Stimulated activated CD4-positive, alpha-beta T cell treated with anti-CD3 and anti-CD28 coated beads, Interleukin-2, amount 100 ng/mL, for 4 hours (primary cell): ENCODE measurements around the gene LAPTM5.

Source experiments
- DNase-seq: peaks from one replicate; pipeline ENCODE4 v3.0.0-alpha.2; 2020; ENCODE audit warnings: low read depth

LAPTM5 gene

DNA sequence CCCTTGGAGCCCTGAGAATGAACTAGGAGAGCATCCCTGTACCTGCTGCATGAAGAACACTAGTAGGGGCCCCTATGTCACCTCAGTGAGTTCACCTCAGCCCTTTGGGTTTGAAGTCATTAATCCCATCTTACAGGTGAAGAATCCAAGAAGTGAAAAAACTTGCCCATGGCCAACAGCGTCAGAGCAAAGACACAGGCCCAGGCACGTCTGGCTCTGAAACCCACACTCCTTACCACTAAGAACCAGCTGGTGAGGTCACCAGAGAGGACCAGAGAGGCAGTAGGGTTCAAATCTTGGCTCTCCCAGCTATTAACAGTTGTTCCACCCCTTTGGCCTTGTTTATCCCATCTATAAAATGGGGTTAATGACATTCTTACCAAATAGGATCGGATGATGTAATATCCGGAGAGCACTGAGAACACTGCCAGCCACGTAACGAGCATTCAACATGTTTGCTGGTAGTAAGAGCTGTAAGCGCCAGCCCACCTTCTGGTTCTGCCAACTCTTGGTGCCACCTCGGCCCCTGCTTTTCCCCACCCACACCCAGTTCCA lies 43.0 kb downstream of the LAPTM5 start:
- DNase-seq, result no peak

DNA sequence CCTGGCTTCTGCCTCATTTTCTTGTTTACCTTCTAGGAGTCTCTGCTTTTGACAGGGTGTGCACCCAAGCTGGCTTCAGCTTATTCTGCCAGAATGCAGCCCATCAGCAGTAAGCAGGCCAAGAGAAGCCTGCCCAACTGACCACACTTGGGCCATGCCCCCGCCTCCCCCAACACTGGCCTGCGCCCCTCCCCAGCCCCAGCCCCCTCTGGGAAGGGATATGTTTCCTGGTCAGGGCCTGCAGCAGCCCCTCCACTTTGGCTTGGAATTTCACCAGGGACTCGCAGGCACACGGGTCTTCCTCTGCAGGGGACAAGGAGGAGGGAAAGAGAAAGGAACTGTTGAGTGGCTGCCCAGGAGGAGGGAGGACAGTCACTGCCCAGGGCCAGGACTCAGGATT lies 43.5 kb downstream of the LAPTM5 start:
- DNase-seq, result no peak

DNA sequence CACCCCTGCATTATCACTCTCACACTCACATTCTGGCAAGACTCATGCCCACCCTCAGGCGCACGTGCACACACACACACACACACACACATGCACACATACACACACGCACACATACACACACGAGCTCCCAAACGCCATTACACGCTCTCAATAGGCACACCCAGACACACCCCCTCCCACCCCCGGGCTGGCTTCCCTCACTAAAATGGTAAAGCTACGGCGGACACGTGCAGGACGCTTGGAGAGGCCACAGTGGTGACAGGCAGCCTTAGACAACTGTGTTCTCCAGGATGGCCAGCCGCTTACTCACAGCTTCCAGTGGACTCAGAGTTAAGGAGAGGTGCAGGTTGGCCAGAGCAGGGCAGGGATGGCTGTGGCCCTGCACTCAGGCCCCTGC lies 44.3 kb downstream of the LAPTM5 start:
- no peak for DNase-seq

DNA sequence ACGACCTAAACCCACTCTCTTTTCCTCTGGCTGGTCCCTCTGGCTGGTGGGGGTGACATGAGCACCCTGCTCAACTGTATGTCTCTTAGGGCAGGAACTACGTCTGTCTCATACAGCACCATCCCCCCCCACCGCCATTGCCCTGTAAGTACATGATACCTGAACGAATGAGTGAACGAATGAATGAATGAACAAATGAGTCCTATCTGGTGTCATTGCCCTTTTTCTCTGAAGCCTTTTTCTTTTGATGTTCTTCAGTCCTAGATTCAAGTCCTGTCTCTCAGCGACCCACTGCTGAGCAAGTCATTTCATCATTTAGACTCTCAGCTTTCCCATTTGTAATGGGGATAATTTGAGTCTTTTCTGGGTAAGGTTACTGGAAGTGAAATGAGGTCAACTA lies 45.0 kb downstream of the LAPTM5 start:
- DNase-seq, result no peak

DNA sequence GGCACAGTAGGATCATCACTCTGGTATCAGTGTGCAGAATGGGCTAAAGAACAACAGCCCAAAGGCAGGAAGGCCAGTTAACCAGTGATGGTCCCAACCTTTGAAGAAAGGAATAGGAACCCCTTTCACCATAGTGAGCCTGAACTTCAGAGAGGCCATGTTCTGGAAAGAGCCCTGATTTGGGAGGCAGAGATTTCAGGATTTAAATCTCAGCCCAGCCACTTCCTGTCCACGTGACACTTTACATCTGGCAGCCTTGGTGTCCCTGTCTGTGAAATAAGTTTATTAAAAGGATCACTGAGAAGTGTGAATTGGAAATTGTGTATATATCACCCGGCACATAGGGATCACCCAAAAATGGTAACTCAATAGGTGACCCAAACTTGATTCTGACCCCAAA lies 47.2 kb downstream of the LAPTM5 start:
- DNase-seq, result no peak

DNA sequence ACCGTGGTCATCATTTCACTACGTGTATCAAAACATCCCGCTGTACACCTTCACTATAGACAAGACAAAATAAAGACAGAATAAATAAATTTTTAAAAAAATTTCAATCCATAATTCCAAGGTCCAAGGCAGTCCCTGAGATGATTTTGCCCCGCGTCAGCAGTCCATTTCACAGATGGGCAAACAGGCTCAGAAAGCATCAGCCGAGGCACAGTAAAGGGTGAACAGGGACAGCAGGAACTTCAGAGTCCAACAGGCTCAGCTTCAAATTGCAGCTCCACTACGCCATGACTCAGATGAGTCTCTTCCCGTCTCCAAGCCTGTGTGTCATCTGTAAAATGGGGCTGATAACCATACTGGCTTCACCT lies 49.2 kb downstream of the LAPTM5 start:
- no peak for DNase-seq

DNA sequence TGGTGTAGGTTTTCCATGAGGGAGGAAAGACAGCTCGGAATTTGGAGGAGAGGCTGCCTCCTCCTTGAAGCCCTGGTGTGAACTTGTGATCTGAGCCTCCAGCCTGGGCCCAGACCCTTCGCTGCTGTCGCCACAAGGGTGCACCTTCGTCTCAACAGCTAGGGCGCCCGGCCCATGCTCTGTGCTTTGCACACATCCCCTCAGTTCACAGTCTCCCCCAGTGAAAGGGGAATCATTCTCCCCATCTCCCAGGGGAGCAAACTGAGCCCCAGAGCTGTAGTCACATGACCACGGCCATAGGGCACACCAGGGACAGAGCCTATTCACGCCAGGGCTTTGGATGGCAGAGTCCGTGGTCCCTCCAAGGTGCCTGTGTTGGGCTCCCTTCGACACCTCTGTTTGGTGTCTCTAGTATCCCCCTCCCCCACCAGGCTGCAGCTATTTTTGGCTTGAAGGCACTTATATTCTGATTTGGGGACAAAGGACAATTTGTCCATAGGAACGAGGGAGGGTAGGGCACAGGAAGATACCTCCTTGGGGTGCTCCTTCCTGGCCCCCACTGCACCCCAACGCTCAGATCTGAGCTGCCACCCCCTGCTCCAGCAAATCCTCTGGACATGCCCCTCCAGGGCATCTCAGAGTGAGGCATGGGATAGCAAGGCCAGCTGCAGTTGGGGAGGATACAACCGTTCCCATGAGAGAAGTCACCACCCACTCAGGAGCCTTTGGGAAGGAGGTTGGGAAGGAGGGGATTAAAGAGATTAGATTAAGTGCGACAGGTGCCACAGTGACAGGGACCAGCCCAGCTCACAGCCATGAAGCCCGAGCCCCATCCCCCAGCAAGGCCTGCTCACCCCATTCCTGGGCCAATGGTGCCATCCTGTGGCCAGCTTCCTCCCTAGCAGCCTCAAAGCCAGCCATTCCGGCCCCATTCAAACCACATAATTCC lies 49.9 kb downstream of the LAPTM5 start:
- peak; percentile 34 for DNase-seq

DNA sequence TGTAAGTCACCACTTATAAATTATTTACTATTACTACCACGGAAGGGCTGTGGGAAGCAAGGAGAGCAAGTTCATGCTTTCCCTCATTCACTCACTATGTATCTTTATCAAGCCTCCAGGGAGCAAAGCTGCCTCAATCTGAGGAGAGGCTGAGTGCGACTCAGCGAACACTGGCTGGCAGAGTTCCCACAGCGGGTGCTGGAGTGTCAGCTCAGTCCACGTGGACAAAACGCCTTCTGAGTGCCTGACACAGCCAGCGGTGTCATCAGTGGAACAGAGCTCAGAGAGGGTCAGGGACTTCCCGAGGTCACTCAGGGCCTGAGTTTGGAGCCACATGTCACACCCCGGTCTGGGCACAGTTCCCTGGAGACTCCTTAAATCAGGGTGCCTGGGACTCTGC lies 51.0 kb downstream of the LAPTM5 start:
- DNase-seq, result no peak

DNA sequence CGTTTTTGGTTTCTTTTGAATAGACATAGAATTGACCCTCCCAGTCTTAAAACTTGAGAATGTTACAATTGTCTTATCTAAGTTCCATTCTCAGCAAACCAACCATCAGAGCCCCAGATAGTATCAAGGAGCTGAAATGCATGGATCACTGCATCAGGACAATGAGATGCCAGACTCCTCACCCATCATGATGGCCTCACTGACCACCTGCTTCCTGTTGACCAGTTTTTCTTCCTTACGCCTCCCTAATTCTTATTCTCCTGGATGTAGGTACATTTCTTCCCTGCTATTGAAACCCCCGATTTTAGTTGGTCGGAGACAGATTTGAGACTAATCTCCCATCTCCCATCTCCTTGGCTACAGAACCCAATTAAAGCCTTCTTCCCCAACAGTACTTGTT lies 51.9 kb downstream of the LAPTM5 start:
- no peak for DNase-seq

DNA sequence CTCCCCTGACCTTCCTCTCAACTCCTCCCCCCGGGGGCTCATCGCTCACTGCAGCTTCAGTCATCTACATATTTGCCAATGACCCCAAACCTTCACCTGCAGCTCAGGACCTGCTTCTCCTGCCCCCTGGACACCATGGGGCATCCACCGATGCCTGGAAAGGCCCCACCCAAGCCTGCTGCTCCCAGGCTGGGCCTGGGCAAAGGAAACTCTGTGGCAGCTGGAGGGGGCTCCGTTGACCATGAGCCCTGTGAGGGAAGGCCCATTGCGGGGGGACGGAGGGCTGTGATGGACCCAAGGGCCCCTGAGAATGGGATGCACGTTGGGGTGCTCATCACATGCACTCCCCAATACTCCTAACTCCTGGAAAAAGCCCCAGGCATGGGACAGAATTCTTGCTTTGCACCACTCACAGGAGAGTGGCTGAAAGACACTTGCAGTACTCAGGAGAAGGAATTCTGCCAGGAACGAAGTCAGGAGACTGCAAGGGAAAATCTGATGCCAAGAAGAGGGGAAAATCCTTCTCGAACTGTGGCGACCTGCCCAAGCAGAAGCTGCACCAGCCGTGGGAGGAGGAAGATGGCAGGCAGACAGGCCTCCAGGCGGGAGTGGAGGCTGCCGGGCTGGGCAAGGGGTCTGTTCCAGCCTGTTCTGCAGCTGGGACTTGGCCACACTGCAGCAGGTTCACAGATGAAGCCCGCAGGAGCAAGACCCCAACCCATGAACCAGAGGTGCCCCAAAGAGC lies 52.6 kb downstream of the LAPTM5 start:
- DNase-seq, result no peak

DNA sequence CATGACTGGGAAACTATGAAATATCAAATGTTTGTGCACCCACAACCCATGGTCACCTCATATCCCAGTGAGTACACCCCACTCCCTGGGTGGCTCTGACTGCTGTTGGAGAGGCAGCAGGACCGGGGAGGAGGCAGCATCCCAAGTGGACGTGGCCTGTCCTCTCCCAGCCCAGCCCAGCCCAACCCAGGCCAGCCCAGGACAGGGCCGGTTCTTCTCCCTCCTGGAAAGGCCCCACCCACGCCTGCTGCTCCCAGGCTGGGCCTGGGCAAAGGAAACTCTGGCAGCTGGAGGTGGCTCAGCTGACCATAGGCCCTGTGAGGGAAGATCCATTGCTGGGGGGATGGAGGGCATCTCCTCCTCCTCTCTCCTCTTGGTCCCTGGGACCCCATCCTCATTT lies 53.3 kb downstream of the LAPTM5 start:
- no peak for DNase-seq

DNA sequence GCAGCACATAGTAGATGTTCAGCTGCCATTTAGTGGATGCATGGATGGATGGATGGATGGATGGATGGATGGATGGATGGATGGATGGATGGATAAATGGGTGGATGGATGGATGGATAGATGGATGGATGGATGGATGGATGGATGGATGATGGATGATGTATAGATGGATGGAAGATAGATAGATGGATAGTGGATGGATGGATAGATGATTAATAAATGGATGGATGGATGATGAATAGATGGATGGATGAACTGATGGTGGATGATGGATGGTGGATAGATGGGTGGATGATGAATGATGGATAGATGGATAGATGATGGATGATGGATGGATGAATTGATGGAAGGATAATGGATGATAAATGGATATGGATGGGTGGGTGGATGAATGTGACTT lies 54.8 kb downstream of the LAPTM5 start:
- no peak for DNase-seq

DNA sequence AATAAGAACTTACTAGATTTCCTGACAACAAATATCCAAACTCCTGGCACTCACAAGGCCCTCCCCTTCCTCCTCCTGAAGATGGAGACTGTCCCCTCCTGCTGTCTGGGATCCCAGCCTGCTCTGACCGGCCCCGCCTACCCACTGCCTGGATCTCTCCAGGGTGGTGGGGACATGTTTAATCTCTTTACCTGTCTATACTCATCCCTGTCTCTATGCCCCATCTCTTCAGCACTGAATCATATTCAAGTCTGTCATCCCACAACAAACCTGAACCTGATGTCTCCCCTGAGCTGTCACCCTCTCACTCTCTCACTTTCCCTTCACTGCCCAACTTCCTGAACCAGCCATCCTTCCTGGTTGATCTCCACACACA lies 56.3 kb downstream of the LAPTM5 start:
- DNase-seq, result no peak

DNA sequence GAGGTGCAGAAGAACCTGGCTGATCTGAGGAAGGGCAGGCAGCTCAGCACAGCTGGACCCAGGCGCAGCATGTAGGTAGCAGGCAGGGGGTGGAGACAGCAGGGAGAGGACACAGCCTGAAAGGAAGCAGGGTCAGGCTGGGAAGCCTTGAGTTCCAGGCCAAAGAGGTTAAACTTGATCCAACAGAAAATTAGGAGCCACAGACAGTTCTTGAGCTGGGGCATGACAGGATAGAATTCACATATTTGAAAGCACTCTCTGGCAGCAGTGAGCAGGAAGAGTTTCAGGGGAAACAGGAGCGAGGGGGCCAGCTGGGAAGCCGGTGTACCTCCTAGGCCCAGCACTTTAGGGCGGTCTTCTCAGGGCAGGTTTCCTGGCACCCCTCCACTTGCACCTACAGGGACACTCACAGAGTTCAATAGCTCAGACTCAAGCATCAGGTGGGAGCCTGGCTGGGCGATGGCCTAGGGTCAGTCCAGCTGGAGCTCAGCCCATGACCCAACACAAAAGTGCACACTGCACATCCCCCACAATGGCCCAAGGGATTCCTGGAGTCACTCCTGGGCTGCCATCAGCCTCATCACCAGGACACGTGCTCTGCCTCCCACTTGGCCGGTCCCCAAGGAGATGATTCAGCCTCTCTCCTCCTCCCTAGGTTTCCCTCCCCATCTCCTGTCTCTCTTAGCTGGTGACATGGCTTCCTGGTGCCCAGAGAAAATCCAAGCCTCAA lies 56.9 kb downstream of the LAPTM5 start:
- no peak for DNase-seq

DNA sequence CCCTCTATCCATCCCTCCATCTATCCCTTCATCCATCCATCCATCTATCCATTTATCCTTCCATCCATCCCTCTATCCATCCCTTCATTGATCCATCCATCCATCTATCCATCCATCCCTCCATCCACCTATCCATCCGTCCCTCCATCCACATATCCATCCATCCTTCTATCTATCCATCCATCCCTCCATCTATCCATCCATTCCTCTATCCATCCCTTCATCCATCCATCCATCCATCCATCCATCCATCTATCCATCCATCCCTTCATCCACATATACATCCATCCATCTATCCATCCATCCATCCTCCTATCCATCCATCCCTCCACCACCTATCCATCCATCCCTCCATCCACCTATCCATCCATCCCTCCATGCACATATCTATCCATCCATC lies 57.8 kb downstream of the LAPTM5 start:
- DNase-seq, result no peak

DNA sequence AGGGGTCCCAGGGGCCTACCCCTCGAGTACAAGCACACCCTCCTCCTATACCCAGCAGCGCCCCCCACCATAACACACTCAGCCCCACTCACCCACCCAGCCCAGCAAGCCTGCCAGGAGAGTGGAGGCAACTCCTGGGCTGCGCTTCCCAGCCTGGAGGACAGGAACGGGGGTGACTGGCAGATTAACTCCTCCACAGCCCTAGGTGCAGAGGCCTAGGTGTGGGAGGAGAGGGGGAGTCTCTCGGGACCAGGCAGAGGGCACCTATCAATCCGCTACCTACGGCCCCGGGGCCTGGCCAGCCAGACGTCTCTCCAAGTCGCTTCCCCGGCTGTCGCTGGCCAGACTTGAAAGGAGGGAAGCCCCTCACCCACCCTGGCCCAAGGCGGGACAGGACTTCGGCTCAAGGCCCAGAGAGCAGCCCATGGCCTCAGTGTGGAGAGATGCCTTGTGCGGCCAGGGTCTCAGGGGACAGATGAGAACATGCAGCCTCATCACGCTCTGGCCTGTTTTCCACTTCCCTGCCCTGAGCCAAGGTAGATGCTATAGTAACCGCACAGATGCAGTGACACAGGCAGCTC lies 59.1 kb downstream of the LAPTM5 start:
- DNase-seq, result no peak

DNA sequence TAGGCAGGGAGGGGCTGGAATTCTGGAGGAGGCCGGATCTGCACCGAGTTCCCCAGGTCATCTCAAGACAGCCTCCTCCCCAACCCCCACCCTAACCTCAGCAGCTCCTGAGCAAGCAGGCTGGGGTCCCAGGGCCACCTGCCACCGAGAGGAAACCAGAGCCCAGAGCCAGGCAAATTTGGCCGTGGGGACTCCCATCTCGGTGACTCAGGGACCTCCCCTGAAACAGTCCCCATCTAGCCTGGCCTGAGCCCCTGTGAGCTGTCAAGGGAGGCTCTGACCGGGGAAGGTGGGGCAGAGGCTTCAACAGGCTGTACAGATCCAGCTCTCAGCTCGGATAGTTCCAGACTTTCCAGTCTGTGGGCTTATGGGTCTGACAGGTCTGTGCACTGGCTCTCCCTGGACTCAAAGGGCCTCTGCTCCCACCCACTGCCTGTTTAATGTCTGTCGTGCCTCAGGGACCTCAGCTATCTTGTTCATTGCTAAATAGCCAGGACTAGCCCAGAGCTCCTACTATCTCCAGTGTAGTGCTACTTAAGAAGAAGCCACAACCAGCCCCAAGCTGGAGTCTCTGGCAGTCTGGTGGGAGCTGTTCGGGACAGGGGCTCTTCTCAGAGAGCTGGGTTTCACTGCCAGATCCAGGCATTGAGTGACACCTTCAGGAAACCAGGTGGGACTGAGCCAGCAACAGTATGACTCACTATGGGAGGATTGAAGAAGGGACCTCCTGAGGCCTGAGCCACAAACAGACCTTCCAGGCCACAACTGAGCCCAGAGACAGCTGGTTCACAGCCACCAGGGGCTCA lies 59.8 kb downstream of the LAPTM5 start:
- DNase-seq, result no peak

DNA sequence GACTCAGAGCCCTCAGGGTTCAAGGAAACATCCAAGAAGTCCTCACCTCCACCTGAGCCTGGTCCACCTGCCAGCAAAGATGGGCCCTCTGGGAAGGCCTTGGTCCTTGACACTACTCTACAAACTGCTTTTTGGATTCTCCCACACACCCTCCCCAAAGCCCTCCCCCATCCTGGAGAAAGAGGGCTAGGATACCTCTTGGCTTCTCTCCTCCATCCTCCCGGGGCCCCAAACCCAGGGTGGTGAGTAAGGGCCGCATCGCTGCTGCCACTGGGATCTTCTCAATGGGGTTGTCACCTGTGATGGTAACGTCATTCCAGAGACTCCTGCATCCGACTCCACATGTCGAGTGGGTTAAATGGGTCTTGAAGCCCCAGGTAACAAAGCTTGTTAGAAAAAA lies 60.7 kb downstream of the LAPTM5 start:
- no peak for DNase-seq

DNA sequence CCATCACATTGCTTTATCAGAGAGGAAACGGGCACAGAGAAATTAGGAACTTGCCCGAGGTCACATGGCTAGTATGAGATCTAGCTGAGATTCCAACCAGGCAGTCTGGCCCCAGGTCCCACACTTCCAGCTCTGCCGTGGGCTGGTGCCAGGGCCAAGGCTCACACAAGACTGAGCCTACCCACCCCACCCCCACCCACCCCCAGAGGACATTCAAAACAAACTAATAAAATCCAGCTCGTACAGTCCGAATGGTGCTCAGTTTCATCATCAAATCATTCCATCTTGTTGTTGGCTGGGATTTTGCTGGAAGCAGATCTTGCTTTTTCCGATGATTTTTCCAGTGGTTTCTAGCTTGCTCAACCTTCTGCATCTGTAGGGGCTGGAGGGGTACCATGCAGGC lies 62.1 kb downstream of the LAPTM5 start:
- no peak for DNase-seq

DNA sequence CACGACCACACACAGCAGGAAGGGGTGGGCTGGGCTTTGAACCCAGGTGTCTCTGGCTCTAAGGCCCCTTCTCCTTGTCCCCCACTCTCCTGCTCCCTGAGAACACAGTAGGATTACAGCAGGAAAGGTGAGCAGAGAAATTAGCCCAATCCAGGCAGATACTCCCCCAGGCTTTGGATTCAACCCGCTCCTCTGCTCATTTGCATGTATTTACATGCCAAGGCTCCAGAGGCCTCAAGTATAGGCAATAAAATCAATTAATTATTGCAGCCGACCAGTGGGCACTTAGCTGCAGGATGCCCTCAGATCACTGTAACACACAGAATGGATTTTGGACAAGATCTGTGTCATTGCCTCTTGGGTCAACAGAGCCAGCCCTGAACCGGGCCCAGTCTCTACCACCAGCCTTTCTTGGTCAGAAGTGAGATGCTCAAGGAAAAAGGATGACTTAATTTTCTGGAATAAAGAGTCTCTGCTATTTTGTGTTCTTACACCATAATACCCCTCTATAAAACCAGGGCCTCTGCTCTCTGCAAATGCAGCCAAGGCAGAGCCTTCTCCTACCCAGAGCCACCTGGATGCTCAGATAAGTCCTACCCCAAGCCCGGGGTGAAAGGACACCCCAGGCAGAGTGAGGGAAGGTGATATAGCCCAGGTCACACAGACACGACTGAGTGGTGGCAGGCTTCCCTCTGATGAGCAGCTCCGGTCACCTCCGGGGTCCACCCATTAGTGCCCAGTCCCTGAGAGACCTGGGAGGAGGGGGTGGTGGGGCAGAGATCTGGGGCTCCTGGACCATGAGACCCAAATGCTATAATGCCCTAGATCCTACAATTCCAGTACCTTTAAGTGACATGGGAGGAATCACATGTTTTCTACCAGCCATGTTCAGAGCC lies 63.0 kb downstream of the LAPTM5 start:
- DNase-seq, result no peak
